NCI-H187 treated with DMSO at 0.1 percent for 48 hours (cell line): Measurements from ENCODE around the gene TOM1.

ENCODE experiments used
- DNase-seq: peaks from one replicate; lab custom pipeline; 2025; lab: John Stamatoyannopoulos, UW

Gene TOM1

GRCh38 chr22:35369996-35370395, 70.3 kb downstream of the TOM1 start:
- DNase-seq = no peak

DNA sequence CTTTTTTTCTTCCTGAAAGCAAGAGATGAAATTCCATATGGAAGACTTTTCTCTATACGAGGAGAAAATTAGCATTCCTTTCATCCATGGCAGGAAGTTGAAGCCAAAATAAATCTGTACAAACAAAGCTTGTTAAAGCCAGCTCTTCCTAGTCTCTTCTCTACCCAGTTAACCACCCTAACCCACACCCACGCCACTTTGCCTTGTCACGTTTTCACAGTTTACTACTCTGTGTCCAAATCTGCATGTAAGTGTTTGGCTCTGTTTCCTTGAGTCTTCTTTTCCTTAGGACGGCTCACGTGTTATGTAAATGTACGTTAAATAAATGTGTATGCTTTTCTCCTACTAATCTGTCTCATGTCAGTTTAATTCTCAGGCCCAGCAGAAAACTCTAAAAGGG, 74.1 kb downstream of the TOM1 start:
- DNase-seq = no peak

DNA sequence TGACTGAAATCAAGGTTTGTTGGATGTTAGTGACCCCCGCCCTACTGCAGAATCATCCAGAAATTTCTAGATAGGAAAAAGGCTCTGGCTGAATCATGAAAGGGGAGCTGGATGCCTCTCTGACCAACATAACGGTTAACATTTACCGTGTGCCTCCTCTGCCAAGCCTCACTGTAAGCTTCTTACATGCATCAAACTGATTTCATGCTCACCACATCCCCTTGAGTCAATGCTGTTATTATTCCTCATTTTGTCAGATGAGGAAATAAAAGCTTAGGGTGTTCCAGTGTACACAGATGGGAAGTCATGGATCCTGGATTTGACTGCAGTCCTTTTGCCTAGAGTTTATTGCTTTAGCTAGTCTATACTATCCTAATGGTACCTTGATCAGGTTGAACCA, 75.3 kb downstream of the TOM1 start:
- no peak for DNase-seq

DNA sequence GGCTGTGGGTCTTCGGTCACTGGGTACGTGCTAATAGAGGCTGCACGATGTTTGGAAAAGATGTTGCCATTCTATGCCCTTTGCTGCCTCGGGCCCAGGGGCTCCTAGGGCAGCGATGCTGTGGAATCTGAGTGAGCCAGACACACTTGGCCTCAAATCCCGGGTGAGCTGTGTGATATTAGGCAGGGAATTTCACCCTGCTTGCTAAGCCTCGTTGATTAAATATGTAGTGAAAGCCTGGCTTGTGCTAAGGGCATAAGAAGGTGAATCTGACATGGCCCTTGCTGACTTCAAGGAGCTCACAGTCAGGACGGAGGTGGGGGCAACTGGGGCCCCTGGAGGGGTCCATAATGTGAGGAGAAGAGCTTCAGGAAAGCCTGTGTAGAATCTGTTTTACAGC, 75.8 kb downstream of the TOM1 start:
- no peak for DNase-seq

- no peak for DNase-seq
Measured at GRCh38 chr22:35376728-35377472, 77.2 kb downstream of the TOM1 start.

GRCh38 chr22:35377735-35378134, 78.0 kb downstream of the TOM1 start:
- no peak for DNase-seq

GRCh38 chr22:35378621-35379020, 78.9 kb downstream of the TOM1 start:
- DNase-seq = no peak

DNA sequence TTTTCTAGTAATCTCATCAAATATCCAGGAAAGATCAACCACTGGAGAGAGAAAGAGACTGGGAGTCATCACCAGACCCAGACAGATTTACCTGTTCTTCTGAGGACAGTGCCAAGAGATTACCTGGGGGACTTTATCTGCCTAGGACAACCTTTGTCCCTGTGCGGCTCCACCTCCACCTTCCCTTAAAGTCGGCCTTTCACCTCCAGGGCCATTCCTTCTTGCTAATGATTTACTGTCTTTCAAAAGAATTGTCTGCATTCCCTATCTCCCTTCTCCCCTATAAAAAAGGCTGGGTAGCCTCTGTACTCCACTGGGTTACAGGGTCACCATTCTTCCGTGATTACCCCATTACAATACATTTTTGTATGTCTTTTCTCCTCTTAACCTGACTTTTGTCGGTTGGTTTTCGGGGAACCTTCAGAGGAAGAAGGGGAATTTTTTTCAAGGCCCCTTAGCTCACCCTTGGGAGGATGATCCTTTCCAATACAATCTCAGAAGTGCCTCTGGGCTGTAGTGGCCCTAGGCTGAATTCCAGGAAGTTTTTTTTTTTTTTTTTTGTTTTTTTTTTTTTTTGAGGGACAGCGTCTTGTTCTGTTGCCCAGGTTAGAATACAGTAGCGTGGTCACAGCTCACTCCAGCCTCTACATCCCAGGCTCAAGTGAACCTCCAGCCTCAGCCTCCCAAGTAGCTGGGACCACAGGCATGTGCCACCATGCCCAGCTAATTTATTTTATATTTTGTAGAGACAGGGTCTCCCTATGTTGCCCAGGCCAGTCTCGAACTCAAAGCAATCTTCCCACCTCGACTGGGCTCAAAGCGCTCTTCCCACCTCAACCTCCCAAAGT, 79.7 kb downstream of the TOM1 start:
- no peak for DNase-seq

DNA sequence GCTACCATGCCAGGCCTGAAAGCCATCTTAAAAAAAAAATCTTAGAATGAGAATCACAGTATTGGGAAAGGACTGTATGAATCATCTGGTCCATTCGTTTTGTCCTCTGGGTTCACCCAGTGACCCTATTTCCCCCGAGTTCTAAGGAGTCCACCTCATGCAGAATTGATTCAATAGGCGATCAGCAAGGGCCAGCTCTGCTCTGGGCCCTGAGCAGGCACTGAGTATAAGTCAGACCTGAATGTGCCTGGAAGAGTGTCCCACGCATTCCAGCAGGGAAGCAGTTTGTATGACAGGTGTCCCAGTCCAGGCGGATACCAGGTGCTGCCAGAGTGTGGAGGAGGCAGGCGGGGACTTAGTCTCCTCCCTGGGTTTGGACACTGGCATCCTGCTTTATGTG, 80.3 kb downstream of the TOM1 start:
- DNase-seq = no peak

DNA sequence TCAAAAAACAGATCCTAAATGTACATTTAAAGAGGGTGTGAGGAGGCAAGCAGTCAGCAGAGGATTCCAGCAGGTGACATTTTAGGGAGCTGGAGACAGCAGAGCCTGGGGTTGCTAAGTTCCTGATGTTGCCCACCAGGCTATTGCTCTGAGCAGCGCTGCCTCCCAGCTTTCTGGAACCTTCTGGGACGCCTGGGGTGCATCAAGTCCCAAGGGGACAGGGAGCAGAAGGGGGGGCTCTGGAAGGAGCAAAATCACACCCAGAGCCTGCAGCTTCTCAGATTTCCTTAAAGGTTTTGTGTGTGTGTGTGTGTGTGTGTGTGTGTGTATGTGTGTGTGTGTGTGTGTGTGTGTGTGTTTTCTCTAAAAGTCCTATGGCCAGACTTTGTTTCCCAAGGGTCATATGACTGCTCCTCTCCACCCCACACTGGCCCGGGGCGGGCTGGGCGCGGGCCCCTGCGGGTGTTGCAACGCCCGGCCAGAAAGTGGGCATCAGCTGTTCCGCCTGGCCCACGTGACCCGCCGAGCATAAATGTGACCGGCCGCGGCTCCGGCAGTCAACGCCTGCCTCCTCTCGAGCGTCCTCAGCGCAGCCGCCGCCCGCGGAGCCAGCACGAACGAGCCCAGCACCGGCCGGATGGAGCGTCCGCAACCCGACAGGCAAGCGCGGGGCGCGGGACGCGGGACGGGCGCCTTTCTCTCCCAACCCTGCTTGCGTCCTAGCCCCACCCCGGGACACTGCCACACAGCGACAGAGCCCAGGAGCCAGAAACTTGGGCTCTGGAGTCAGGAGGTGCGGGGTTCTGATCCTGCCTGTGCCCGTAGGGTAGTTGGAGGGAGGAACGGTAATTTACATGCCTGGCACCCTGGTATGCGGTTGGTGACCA, 81.1 kb downstream of the TOM1 start, which contains the start of gene HMOX1:
HMOX1 (plus strand) TSS at position 560 of the 887 bp plus-strand sequence; CDS start at position 638, 78 bp downstream.
- DNase-seq = no peak

DNA sequence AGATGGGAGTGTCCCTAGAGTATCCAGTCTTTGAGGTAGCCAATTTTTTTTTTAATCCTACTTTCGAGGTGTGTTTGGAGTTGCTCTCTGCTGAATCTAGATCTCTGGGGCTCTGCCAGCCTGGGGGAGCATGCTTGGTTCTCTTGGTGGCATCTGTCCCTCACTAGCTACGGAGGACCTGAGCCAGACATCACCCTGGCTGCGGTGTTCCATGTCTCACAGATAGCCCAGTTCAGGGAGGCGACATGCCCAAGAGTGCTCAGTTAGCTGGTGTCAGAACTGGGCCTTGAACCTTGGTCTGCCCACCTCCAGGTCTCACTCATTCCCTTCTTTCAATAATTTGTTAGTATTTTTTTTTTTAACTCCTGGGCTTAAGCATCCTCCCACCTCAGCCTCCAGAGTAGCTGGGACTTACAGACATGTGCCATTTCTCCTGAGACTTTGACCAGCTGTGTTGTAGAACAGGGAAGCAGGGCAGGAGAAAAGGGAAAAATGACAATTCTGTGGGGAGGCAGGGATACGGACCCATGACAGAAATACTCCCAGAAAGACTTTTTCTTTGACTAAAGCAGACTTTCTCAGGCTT, 81.8 kb downstream of the TOM1 start:
- DNase-seq = no peak

DNA sequence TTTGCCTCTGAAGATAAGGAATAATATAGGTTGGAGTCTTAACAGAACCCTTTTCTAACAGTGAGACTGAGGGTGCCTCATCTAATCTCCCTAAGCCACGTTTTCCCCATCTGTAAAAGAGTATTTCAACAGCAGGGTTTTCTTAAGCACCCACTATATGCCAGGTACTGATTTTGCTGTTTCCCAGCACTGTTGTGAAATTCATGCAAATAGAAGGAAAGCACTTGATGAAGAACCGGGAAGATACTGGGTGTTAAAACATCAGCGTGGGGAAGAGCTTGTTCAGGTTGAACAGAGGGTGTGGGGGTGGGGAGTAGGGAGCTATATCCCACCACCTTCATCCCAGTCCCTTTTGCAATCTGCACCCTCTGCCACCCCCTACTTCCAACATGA, 84.0 kb downstream of the TOM1 start:
- DNase-seq = no peak

- DNase-seq = no peak
Measured at GRCh38 chr22:35384527-35384926, 84.8 kb downstream of the TOM1 start.

- no peak for DNase-seq
Measured at GRCh38 chr22:35384975-35385588, 85.4 kb downstream of the TOM1 start.

DNA sequence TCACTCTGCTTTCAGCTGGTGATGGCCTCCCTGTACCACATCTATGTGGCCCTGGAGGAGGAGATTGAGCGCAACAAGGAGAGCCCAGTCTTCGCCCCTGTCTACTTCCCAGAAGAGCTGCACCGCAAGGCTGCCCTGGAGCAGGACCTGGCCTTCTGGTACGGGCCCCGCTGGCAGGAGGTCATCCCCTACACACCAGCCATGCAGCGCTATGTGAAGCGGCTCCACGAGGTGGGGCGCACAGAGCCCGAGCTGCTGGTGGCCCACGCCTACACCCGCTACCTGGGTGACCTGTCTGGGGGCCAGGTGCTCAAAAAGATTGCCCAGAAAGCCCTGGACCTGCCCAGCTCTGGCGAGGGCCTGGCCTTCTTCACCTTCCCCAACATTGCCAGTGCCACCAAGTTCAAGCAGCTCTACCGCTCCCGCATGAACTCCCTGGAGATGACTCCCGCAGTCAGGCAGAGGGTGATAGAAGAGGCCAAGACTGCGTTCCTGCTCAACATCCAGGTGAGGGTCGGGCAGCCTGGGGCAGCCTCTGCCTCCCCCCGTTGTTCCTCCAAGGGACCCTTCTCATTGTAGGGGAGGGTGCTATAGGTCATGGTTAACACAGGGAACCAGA, 87.1 kb downstream of the TOM1 start:
- DNase-seq = no peak

- DNase-seq = no peak
Measured at GRCh38 chr22:35390933-35391332, 91.2 kb downstream of the TOM1 start.

- no peak for DNase-seq
Measured at GRCh38 chr22:35392357-35392756, 92.7 kb downstream of the TOM1 start.

DNA sequence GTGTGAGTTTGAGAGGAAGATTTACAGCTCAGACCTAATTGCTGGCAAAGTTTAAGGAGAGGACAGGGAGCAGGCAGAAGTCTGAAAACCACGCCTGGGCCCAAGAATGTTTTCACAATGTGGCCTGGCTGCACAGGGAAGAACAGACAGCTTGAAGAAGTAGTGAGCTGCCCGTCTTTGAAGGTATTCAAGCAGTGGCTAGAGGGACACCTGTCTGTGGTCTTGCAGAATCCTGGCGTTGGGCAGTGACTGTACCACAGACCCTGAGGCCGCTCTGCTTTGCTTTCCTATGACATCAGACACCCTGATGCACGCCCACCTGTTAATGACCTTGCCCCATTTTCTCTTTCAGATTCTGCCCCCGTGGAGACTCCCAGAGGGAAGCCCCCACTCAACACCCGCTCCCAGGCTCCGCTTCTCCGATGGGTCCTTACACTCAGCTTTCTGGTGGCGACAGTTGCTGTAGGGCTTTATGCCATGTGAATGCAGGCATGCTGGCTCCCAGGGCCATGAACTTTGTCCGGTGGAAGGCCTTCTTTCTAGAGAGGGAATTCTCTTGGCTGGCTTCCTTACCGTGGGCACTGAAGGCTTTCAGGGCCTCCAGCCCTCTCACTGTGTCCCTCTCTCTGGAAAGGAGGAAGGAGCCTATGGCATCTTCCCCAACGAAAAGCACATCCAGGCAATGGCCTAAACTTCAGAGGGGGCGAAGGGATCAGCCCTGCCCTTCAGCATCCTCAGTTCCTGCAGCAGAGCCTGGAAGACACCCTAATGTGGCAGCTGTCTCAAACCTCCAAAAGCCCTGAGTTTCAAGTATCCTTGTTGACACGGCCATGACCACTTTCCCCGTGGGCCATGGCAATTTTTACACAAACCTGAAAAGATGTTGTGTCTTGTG, 93.7 kb downstream of the TOM1 start:
- no peak for DNase-seq

DNA sequence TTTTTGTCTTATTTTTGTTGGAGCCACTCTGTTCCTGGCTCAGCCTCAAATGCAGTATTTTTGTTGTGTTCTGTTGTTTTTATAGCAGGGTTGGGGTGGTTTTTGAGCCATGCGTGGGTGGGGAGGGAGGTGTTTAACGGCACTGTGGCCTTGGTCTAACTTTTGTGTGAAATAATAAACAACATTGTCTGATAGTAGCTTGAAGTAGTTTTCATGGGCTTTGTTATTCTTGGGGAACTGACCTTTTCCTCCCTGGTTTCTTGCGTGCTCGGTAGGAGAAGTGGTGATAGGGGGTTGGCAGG, 94.3 kb downstream of the TOM1 start:
- DNase-seq = no peak
